ENCODE results near the gene STUB1.

GRCh38 chr16:676913-677312 is 3.3 kb upstream of the STUB1 start:
- TF ChIP-seq CTCF (IDR thresholded peaks at IDR 0.05; ENCODE audit: low read length) (no peak), EZH2 (IDR thresholded peaks at IDR 0.05; ENCODE audit: borderline replicate concordance, low read length) (no peak)

All from OCI-LY1 (cell line).